Type B pancreatic cell (in vitro differentiated cells): Measurements from ENCODE around the gene IFIT5. TPM values are rescaled to one million over a fixed set of nuclear protein-coding genes. Genes with fewer than 3 reads are reported as not detected.
"Not testable (repeated sequence)": the region's sequence is repeated elsewhere in the genome, so short reads cannot be mapped to it uniquely, and the experiment has no call there.

Experiments
- DNase-seq: peaks from one replicate; pipeline ENCODE4 v3.0.0; 2021; ENCODE audit warnings: mixed read lengths; ENCODE audit not compliant: unreplicated experiment; ENCODE audit errors: extremely low spot score
- H3K27ac Mint-ChIP-seq: 2 replicates; pipeline ENCODE4 v1.8.0; 2021; ENCODE audit warnings: mild to moderate bottlenecking, mixed read lengths
- H3K27me3 Mint-ChIP-seq: 2 replicates; pipeline ENCODE4 v1.8.0; 2021; ENCODE audit warnings: mixed read lengths
- H3K36me3 Mint-ChIP-seq: 2 replicates; pipeline ENCODE4 v1.8.0; 2021; ENCODE audit warnings: mixed read lengths
- H3K4me1 Mint-ChIP-seq: one replicate; pipeline ENCODE4 v1.8.0; 2021; ENCODE audit warnings: mixed read lengths; ENCODE audit not compliant: unreplicated experiment
- H3K4me3 Mint-ChIP-seq: 2 replicates; pipeline ENCODE4 v1.8.0; 2021; ENCODE audit warnings: mild to moderate bottlenecking, mixed read lengths
- H3K9me3 Mint-ChIP-seq: 2 replicates; pipeline ENCODE4 v1.8.0; 2021; ENCODE audit warnings: mixed read lengths
- CTCF ChIP-seq: fragments of 200-600 bp; sonication (generic); conservative IDR thresholded peaks from 2 replicates; pipeline ENCODE4 v1.5.0; 2021; ENCODE audit warnings: antibody characterized with exemption, mild to moderate bottlenecking
- total RNA-seq: library from RNA; stranded (reverse); gene quantifications from 2 replicates; pipeline ENCODE4 v1.2.1, GENCODE V29; 2021; ENCODE audit warnings: low replicate concordance

The IFIT5 gene
- total RNA-seq, 1 donor from 2014 or later: 11.0 TPM

- no peaks in the 10 kb centered on the region for H3K27me3 Mint-ChIP-seq
- H3K9me3 Mint-ChIP-seq: no peaks in the 10 kb centered on the region
- no peak for TF ChIP-seq CTCF
- H3K36me3 Mint-ChIP-seq: no peaks in the 10 kb centered on the region
- H3K27ac Mint-ChIP-seq: no peak overlapping the region
- no peak overlapping the region for H3K4me3 Mint-ChIP-seq
- H3K4me1 Mint-ChIP-seq: no peaks in the 10 kb centered on the region
- DNase-seq: no peak
These were observed 24.2 kb downstream of the IFIT5 start for GRCh38 chr10:89438525-89438924.

DNA sequence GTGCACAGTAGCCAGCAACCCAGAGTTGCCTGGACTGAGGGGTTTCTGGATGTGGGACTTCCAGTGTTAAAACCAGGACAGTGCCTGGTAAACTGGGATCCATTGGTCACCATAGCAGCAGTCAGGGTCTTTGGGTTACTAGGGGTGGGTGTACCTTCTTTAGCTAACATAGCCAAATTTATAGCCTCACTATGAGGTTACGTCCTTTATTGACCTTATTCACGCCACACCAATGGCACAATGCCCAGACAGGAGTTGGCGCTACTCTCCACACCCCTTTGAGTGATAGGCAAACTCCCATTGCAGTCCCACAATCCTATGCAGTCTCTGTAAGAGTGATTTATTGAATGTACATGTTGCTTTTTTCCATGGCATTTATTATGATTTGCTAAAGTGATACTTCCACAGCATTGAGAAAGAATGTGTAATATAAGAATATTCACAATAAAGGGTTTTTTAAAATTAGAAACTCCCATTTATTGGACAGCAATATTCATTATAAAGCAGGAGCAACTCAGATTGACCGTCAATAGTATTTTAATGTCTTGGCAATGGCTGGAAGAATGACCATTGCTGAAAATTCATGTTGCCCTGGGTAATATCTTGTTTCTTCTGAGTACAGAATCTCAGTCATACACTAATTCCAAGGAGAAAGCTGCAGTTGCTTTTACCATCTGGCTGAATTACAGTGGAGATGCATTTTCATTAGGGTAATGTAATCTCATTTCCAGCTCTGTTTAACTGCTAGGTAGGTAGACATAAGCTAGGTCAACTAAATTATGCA, 26.1 kb downstream of the IFIT5 start:
- Mint-ChIP-seq H3K4me3 (no peak overlapping the region), H3K27me3 (no peaks in the 10 kb centered on the region), H3K36me3 (no peaks in the 10 kb centered on the region), H3K4me1 (no peaks in the 10 kb centered on the region), H3K9me3 (no peaks in the 10 kb centered on the region), H3K27ac (no peak overlapping the region)
- DNase-seq: no peak
- TF ChIP-seq CTCF: no peak

GRCh38 chr10:89442289-89442688, 27.9 kb downstream of the IFIT5 start:
- H3K27me3 Mint-ChIP-seq: peaks cover 2% of the 10 kb centered on the region
- no peak for TF ChIP-seq CTCF
- no peaks in the 10 kb centered on the region for H3K4me1 Mint-ChIP-seq
- H3K9me3 Mint-ChIP-seq: no peaks in the 10 kb centered on the region
- no peak overlapping the region for H3K27ac Mint-ChIP-seq
- no peak overlapping the region for H3K4me3 Mint-ChIP-seq
- DNase-seq: no peak
- no peaks in the 10 kb centered on the region for H3K36me3 Mint-ChIP-seq

DNA sequence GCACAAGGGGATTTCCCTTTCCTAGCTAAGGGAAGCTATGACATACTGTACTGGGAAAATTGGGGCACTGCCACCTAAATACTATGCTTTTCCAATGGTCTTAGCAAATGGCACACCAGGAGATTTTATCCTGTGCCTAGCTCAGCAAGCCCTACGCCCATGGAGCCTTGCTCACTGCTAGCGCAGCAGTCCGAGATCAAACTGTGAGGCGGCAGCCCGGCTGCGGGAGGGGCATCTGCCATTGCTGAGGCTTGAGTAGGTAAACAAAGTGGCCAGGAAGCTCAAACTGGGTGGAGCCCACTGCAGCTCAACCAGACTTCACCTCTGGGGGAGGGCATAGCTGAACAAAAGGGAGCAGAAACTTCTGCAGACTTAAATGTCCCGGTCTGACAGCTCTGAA, 30.5 kb downstream of the IFIT5 start:
- H3K27me3 Mint-ChIP-seq, H3K4me3 Mint-ChIP-seq, H3K36me3 Mint-ChIP-seq, H3K27ac Mint-ChIP-seq, H3K4me1 Mint-ChIP-seq, H3K9me3 Mint-ChIP-seq, DNase-seq: not testable (repeated sequence)

DNA sequence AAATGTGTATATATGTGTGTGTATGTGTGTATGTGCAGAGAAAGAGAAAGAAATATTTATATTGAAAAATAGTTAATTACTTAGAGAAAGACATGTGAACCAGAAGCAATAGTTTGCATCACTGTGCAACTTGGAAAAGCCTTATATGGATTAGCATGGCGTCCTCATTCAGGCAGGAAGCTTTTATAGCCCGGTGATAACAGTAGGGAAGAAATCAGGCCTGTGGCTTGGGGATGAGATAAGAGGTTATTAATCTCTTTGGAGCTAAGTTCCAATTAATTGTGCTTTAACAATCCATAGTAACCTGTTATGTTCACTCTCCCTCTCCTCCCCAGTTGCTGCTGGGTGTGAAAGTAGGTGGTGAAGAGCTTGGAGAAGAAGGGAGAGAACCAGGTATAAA, 36.5 kb downstream of the IFIT5 start:
- H3K27me3 Mint-ChIP-seq: peaks cover 8% of the 10 kb centered on the region
- no peaks in the 10 kb centered on the region for H3K36me3 Mint-ChIP-seq
- DNase-seq: no peak
- no peak overlapping the region for H3K4me3 Mint-ChIP-seq
- no peaks in the 10 kb centered on the region for H3K4me1 Mint-ChIP-seq
- H3K27ac Mint-ChIP-seq: no peak overlapping the region
- TF ChIP-seq CTCF: no peak
- H3K9me3 Mint-ChIP-seq: no peaks in the 10 kb centered on the region

DNA sequence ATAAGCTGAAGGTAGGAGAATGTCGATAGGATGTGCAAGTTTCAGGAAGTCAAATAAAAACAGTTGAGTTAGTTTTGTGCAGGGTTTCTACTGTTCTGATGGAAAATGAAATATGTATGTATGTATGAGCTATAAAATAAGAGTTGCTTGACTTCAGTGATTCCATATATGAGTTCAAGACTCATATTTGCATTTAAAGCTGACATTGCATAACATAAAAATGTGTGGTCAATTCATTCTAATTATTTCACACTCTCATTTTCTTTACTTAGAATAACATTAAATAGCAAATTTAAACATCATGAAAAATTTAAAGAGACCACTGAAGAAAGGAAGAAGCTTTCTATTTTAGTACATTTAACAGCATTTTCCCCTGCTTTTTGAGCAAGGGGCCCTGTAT, 37.8 kb downstream of the IFIT5 start:
- Mint-ChIP-seq H3K4me1 (no peaks in the 10 kb centered on the region), H3K27me3 (peaks cover 7% of the 10 kb centered on the region), H3K36me3 (no peaks in the 10 kb centered on the region), H3K27ac (no peak overlapping the region), H3K9me3 (no peaks in the 10 kb centered on the region), H3K4me3 (no peak overlapping the region)
- no peak for TF ChIP-seq CTCF
- DNase-seq: no peak
